Spinal cord (tissue), 10 donors: ENCODE results near the gene CDON. TPM values are rescaled to one million over a fixed set of nuclear protein-coding genes. Genes with fewer than 3 reads are reported as not detected.
A peak's percentile ranks its signal among the peaks of the same experiment; 100 is the strongest.
"Not testable (repeated sequence)": the region's sequence is repeated elsewhere in the genome, so short reads cannot be mapped to it uniquely, and the experiment has no call there.

Experiments used
- DNase-seq, 6 donors: peaks; one replicate each; pipeline versions ENCODE4 v3.0.0 to v3.0.0-alpha.2; 2013 to 2015; ENCODE audit warnings: low spot score in 6 of 6, low read depth in 4 of 6
- H3K27ac ChIP-seq: one replicate; pipeline ENCODE4 v1.5.1; 2013; ENCODE audit warnings: low read depth, low read length, control low read depth
- H3K27me3 ChIP-seq: one replicate; pipeline ENCODE4 v1.6.1; 2013; ENCODE audit warnings: low read length; ENCODE audit not compliant: control insufficient read depth, insufficient read depth
- H3K36me3 ChIP-seq: one replicate; pipeline ENCODE4 v1.6.1; 2013; ENCODE audit warnings: low read length; ENCODE audit not compliant: control insufficient read depth, insufficient read depth
- H3K4me1 ChIP-seq: one replicate; pipeline ENCODE4 v1.6.1; 2013; ENCODE audit warnings: low read length; ENCODE audit not compliant: control insufficient read depth, insufficient read depth
- H3K4me3 ChIP-seq: one replicate; pipeline ENCODE4 v1.5.1; 2013; ENCODE audit warnings: low read depth, low read length, control low read depth
- H3K9me3 ChIP-seq: one replicate; pipeline ENCODE4 v1.6.1; 2013; ENCODE audit warnings: low read length; ENCODE audit not compliant: control insufficient read depth, insufficient read depth
- WGBS: methylation state at CpG from one replicate; pipeline ENCODE4 v1.1.5; 2013; ENCODE audit warnings: missing lambda C conversion rate; ENCODE audit not compliant: insufficient coverage; 5-methylcytosine and 5-hydroxymethylcytosine counted together
- polyA plus RNA-seq, 2 donors: library from polyadenylated mRNA; unstranded; fragments of 120-200 nt; gene quantifications; one replicate each; pipeline ENCODE4 v1.2.1, GENCODE V29; 2013; ENCODE audit not compliant: insufficient read length in 2 of 2
- total RNA-seq, 2 donors: library from RNA; depleted of rRNA in 1 of 2; stranded (reverse); fragments of 120-200 nt in 1 of 2; fragments of >200 nt in 1 of 2; gene quantifications; one replicate each; pipeline versions ENCODE4 v1.2.3 to v1.2.4, GENCODE V29; 2013 to 2014
- donor health status: healthy.

The CDON gene
- total and polyA plus RNA-seq, 4 donors = 7.4 to 34.7 (median 21.4) TPM

- WGBS = 100% methylated on average over 1 of the region's 4 CpGs
- Histone ChIP-seq H3K4me3 (no peak overlapping the region), H3K9me3 (no peaks in the 10 kb centered on the region), H3K27ac (no peak overlapping the region), H3K36me3 (no peaks in the 10 kb centered on the region), H3K27me3 (no peaks in the 10 kb centered on the region), H3K4me1 (no peaks in the 10 kb centered on the region)
- no peak for DNase-seq
Observed at GRCh38 chr11:126006068-126006467, 56.6 kb downstream of the CDON start.

GRCh38 chr11:126002181-126002580 lies 60.5 kb downstream of the CDON start:
- no peak overlapping the region for H3K4me3 ChIP-seq
- WGBS = 82% methylated on average over 3 of the region's 4 CpGs

GRCh38 chr11:125999234-125999880 lies 63.3 kb downstream of the CDON start:
- H3K27ac ChIP-seq = no peak overlapping the region
- 100% methylated on average over 2 of the region's 6 CpGs for WGBS
- H3K4me1 ChIP-seq = no peaks in the 10 kb centered on the region
- no peak overlapping the region for H3K4me3 ChIP-seq
- no peak for DNase-seq
- H3K27me3 ChIP-seq = no peaks in the 10 kb centered on the region
- peaks cover 2% of the 10 kb centered on the region for H3K36me3 ChIP-seq
- H3K9me3 ChIP-seq = no peaks in the 10 kb centered on the region

More at GRCh38 chr11:126002181-126002580, 60.5 kb downstream of the CDON start:
- H3K27me3 ChIP-seq = no peaks in the 10 kb centered on the region
- H3K9me3 ChIP-seq = no peaks in the 10 kb centered on the region
- no peak overlapping the region for H3K27ac ChIP-seq
- H3K36me3 ChIP-seq = peaks cover 2% of the 10 kb centered on the region
- H3K4me1 ChIP-seq = no peaks in the 10 kb centered on the region
- DNase-seq = no peak

GRCh38 chr11:125998267-125998666 lies 64.4 kb downstream of the CDON start:
- H3K36me3 ChIP-seq = peaks cover 2% of the 10 kb centered on the region
- WGBS = 100% methylated on average over 2 of the region's 5 CpGs

GRCh38 chr11:125995313-125995712 lies 67.4 kb downstream of the CDON start:
- Histone ChIP-seq H3K9me3 (no peaks in the 10 kb centered on the region), H3K4me3 (no peak overlapping the region), H3K36me3 (peaks cover 2% of the 10 kb centered on the region), H3K4me1 (no peaks in the 10 kb centered on the region), H3K27ac (no peak overlapping the region), H3K27me3 (no peaks in the 10 kb centered on the region)
- no peak for DNase-seq
- no CpG with 5 or more reads among the region's 5 CpGs for WGBS

More at GRCh38 chr11:125998267-125998666, 64.4 kb downstream of the CDON start:
- Histone ChIP-seq H3K4me1 (no peaks in the 10 kb centered on the region), H3K9me3 (no peaks in the 10 kb centered on the region), H3K27ac (no peak overlapping the region), H3K4me3 (no peak overlapping the region), H3K27me3 (no peaks in the 10 kb centered on the region)
- DNase-seq = no peak

GRCh38 chr11:125994509-125994908 lies 68.2 kb downstream of the CDON start:
- Histone ChIP-seq H3K4me3 (no peak overlapping the region), H3K9me3 (no peaks in the 10 kb centered on the region), H3K36me3 (no peaks in the 10 kb centered on the region), H3K27me3 (no peaks in the 10 kb centered on the region), H3K27ac (no peak overlapping the region), H3K4me1 (no peaks in the 10 kb centered on the region)
- WGBS = no CpG with 5 or more reads among the region's 5 CpGs
- DNase-seq = no peak

GRCh38 chr11:125992893-125993292 lies 69.8 kb downstream of the CDON start:
- WGBS = 87% methylated on average over 6 of the region's 7 CpGs
- Histone ChIP-seq H3K4me3 (no peak overlapping the region), H3K27me3 (no peaks in the 10 kb centered on the region), H3K4me1 (no peaks in the 10 kb centered on the region), H3K27ac (no peak overlapping the region), H3K9me3 (no peaks in the 10 kb centered on the region), H3K36me3 (no peaks in the 10 kb centered on the region)
- no peak for DNase-seq

GRCh38 chr11:125990244-125990643 lies 72.4 kb downstream of the CDON start:
- Histone ChIP-seq H3K27me3 (no peaks in the 10 kb centered on the region), H3K4me1 (no peaks in the 10 kb centered on the region), H3K36me3 (no peaks in the 10 kb centered on the region), H3K9me3 (no peaks in the 10 kb centered on the region), H3K4me3 (no peak overlapping the region), H3K27ac (no peak overlapping the region)
- 65% methylated on average over 3 of the region's 3 CpGs for WGBS
- DNase-seq = peak in 2 of 6 donors; percentile 46 to 76

- Histone ChIP-seq H3K4me3 (no peak overlapping the region), H3K27me3 (no peaks in the 10 kb centered on the region), H3K27ac (no peak overlapping the region), H3K4me1 (no peaks in the 10 kb centered on the region), H3K36me3 (no peaks in the 10 kb centered on the region), H3K9me3 (no peaks in the 10 kb centered on the region)
- WGBS = no CpG with 5 or more reads among the region's 5 CpGs
- DNase-seq = no peak
Observed at GRCh38 chr11:125987066-125987641, 75.5 kb downstream of the CDON start.

GRCh38 chr11:125985956-125986355 lies 76.7 kb downstream of the CDON start:
- 100% methylated on average over 2 of the region's 6 CpGs for WGBS
- not testable (repeated sequence) for DNase-seq, H3K4me1 ChIP-seq, H3K27ac ChIP-seq, H3K36me3 ChIP-seq, H3K9me3 ChIP-seq, H3K4me3 ChIP-seq, H3K27me3 ChIP-seq
